Panc1 (cell line): ENCODE measurements around the gene PKD1. TPM values are rescaled to one million over a fixed set of nuclear protein-coding genes. Genes with fewer than 3 reads are reported as not detected.
A peak's percentile ranks its signal among the peaks of the same experiment; 100 is the strongest.

Experiments used
- ATAC-seq: fragments of 200-7000 bp; cut with Tn5 transposase; 2 replicates; pipeline ENCODE4 v1.9.1; 2020; ENCODE audit warnings: mild to moderate bottlenecking, moderate library complexity
- BruUV-seq: library from RNA; stranded (reverse); fragments of 400-500 nt; replicated peaks from 2 replicates; lab custom pipeline; 2021; lab: Mats Ljungman, UMichigan
- CTCF ChIA-PET: fragments of 300-600 bp; sonication (Branson Sonifier 250); formaldehyde crosslinking; loops from one replicate; lab custom pipeline; 2022; ENCODE audit warnings: antibody characterized with exemption; lab: Charles Lee
- POLR2A ChIA-PET: fragments of 300-600 bp; sonication (Branson Sonifier 250); formaldehyde crosslinking; loops from one replicate; lab custom pipeline; 2022; ENCODE audit warnings: antibody characterized with exemption; lab: Charles Lee
- DNase-seq: peaks from one replicate; pipeline ENCODE4 v3.0.0-alpha.2; 2010; ENCODE audit warnings: low read depth, low spot score
- H3K27ac ChIP-seq: 2 replicates; pipeline ENCODE4 v1.5.1; 2011; ENCODE audit warnings: mild to moderate bottlenecking, low read length, inconsistent platforms
- H3K27me3 ChIP-seq: fragments of 200-500 bp; sonication (Bioruptor generic); 2 replicates; pipeline ENCODE4 v1.6.0; 2014; ENCODE audit warnings: low read length, inconsistent platforms; ENCODE audit not compliant: control insufficient read depth, insufficient read depth
- H3K36me3 ChIP-seq: fragments of 200-500 bp; sonication (Bioruptor generic); 2 replicates; pipeline ENCODE4 v1.5.1; 2014; ENCODE audit warnings: inconsistent platforms, mild to moderate bottlenecking, low read length, moderate library complexity; ENCODE audit not compliant: control insufficient read depth, insufficient read depth
- H3K4me1 ChIP-seq: 2 replicates; pipeline ENCODE4 v1.5.1; 2011; ENCODE audit warnings: inconsistent platforms, mild to moderate bottlenecking, low read length, moderate library complexity; ENCODE audit not compliant: control insufficient read depth, insufficient read depth
- H3K4me3 ChIP-seq, 2 experiments: 2 replicates each; pipeline ENCODE4 v1.5.1; 2011 to 2012; ENCODE audit warnings: low read depth in 2 of 2, low read length in 2 of 2, mild to moderate bottlenecking in 2 of 2, inconsistent platforms in 1 of 2, moderate library complexity in 1 of 2
- H3K9me3 ChIP-seq: fragments of 200-500 bp; sonication (Bioruptor generic); 2 replicates; pipeline ENCODE4 v1.5.1; 2014; ENCODE audit warnings: low read depth, mild to moderate bottlenecking, inconsistent platforms, low read length, moderate library complexity; ENCODE audit not compliant: control insufficient read depth, insufficient read depth
- CTCF ChIP-seq: fragments of 450-650 bp; IDR thresholded peaks from 2 replicates; pipeline ENCODE4 v1.5.1; 2017; ENCODE audit warnings: mild to moderate bottlenecking
- POLR2AphosphoS5 ChIP-seq: IDR thresholded peaks from 2 replicates; pipeline ENCODE4 v1.6.1; 2012; ENCODE audit warnings: mild to moderate bottlenecking, low read depth, low read length, moderate library complexity
- REST ChIP-seq, 2 experiments: IDR thresholded peaks; 2 replicates each; pipeline ENCODE4 v1.6.1; 2011 to 2012; ENCODE audit warnings: low read depth in 2 of 2, control low read depth in 1 of 2, low read length in 1 of 2, mild to moderate bottlenecking in 1 of 2, moderate library complexity in 1 of 2; ENCODE audit not compliant: insufficient read depth in 1 of 2
- SIN3A ChIP-seq: IDR thresholded peaks from 2 replicates; pipeline ENCODE4 v1.6.1; 2012; ENCODE audit warnings: low read depth, mild to moderate bottlenecking, low read length, moderate library complexity, borderline replicate concordance; ENCODE audit not compliant: insufficient read depth
- TCF7L2 ChIP-seq: IDR thresholded peaks from 2 replicates; pipeline ENCODE4 v1.6.1; 2011; ENCODE audit warnings: mild to moderate bottlenecking, low read depth, low read length, inconsistent platforms
- in situ Hi-C: cut with HindIII; loops from 2 replicates; pipeline ENCODE4 v1.10.0; 2016; ENCODE audit warnings: low sequenced_read_pairs, low pct_unique_long_range_greater_than_20kb
- intact Hi-C: fragments of 100-400 bp; cut with micrococcal nuclease; formaldehyde crosslinking; loops from one replicate; pipeline ENCODE4 v1.10.0; 2022; ENCODE audit not compliant: unreplicated experiment
- total RNA-seq: library from RNA; stranded (reverse); gene quantifications from one replicate; pipeline ENCODE4 v1.2.1, GENCODE V29; 2021; ENCODE audit not compliant: unreplicated experiment

The PKD1 gene
- total RNA-seq, 1 experiment from 2014 or later, result 279 TPM

GRCh38 chr16:2151188-2152091, 15.7 kb upstream of the PKD1 start:
- no TSS peak for BruUV-seq
- intact Hi-C loops (no loop called here), in situ Hi-C loops (no loop called here)
- ChIA-PET POLR2A (interaction anchor here (0.5 to 0.7 kb wide), 4 partner anchors 11 to 166 kb away, joined by 3 to 7 read pairs (median 5); no protein-coding TSS in a partner anchor), CTCF (interaction anchor here (0.6 to 0.8 kb wide), 5 partner anchors 11 to 130 kb away, joined by 3 to 8 read pairs (median 5); no protein-coding TSS in a partner anchor)
- no peaks in the 10 kb centered on the region for H3K9me3 ChIP-seq
- H3K36me3 ChIP-seq, result peaks cover 15% of the 10 kb centered on the region; the same call in 1 of the 2 replicates
- peak overlapping the region; percentile 6 to 67; a peak in 3 of 4 replicates for H3K4me3 ChIP-seq
- peaks cover 51% of the 10 kb centered on the region for H3K4me1 ChIP-seq
- TF ChIP-seq TCF7L2, result no peak
- TF ChIP-seq POLR2AphosphoS5, result 0 out of 2 replicates have a peak, but pooled peaks have one; percentile 50
- no peak for TF ChIP-seq SIN3A
- H3K27ac ChIP-seq, result peak overlapping the region; percentile 100
- no peaks in the 10 kb centered on the region for H3K27me3 ChIP-seq
- ATAC-seq, result peak; percentile 1
- no peak for DNase-seq

- ChIA-PET POLR2A (interaction anchor here (0.7 kb wide), 2 partner anchors 10 to 49 kb away, joined by 4 to 6 read pairs; no protein-coding TSS in a partner anchor), CTCF (interaction anchor here (0.6 to 0.8 kb wide), 4 partner anchors 10 to 129 kb away, joined by 3 to 8 read pairs (median 6); no protein-coding TSS in a partner anchor)
- no TSS peak for BruUV-seq
- Histone ChIP-seq H3K27me3 (no peaks in the 10 kb centered on the region), H3K4me3 (peak overlapping the region; percentile 59 to 67), H3K36me3 (peaks cover 15% of the 10 kb centered on the region; the same call in 1 of the 2 replicates), H3K27ac (peak overlapping the region; percentile 100), H3K9me3 (no peaks in the 10 kb centered on the region), H3K4me1 (peaks cover 51% of the 10 kb centered on the region)
- ATAC-seq (peak; percentile 37), DNase-seq (no peak)
- TF ChIP-seq SIN3A (peak; percentile 52; the same call in 1 of the 2 replicates), POLR2AphosphoS5 (0 out of 2 replicates have a peak, but pooled peaks have one; percentile 47), CTCF (no peak; the same call in 1 of the 2 replicates), TCF7L2 (no peak), REST (IDR thresholded peaks at IDR 0.05; ENCODE audit: insufficient read depth in 1 of 2, low read depth in 2 of 2, low read length in 1 of 2) (no peak)
- in situ Hi-C loops (no loop called here), intact Hi-C loops (no loop called here)
Observed at GRCh38 chr16:2150418-2151187, 14.9 kb upstream of the PKD1 start.
